Measurements from ENCODE around the gene TTC28.

DNA sequence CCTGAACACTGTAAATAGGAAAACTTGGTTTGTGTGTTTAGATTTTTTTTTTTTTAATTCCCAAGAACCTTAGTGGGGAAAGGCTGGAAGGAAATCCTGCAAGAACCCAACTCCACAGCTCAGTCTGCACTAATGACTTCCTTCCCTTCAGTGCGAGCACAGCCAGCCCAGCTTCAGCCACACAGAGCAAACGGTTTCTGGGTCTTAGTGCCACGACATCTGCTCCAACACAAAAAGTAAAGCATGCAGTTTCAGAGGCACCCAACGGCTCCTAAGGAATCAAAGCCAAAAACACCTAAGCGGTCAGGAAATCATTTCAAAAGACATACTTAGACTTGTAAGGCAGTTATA lies 236.1 kb downstream of the TTC28 start:
- TF ChIP-seq, protein P1, sequence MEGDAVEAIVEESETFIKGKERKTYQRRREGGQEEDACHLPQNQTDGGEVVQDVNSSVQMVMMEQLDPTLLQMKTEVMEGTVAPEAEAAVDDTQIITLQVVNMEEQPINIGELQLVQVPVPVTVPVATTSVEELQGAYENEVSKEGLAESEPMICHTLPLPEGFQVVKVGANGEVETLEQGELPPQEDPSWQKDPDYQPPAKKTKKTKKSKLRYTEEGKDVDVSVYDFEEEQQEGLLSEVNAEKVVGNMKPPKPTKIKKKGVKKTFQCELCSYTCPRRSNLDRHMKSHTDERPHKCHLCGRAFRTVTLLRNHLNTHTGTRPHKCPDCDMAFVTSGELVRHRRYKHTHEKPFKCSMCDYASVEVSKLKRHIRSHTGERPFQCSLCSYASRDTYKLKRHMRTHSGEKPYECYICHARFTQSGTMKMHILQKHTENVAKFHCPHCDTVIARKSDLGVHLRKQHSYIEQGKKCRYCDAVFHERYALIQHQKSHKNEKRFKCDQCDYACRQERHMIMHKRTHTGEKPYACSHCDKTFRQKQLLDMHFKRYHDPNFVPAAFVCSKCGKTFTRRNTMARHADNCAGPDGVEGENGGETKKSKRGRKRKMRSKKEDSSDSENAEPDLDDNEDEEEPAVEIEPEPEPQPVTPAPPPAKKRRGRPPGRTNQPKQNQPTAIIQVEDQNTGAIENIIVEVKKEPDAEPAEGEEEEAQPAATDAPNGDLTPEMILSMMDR (conservative IDR thresholded peaks at IDR 0.05; ENCODE audit: low read length) = no peak
- no peak for TF ChIP-seq EZH2phosphoT487 (IDR thresholded peaks at IDR 0.05; ENCODE audit: borderline replicate concordance)

Measured in Loucy (cell line).